Neural cell (in vitro differentiated cells): Measurements from ENCODE around the gene SAPCD1. TPM values are rescaled to one million over a fixed set of nuclear protein-coding genes. Genes with fewer than 3 reads are reported as not detected.

ENCODE experiments used
- H2AFZ ChIP-seq: fragments of 200-600, 300-800 bp; sonication (generic), shearing (Covaris generic); 2 replicates; pipeline ENCODE4 v1.6.0; 2014; ENCODE audit warnings: low read depth, mild to moderate bottlenecking, antibody characterized with exemption, low read length, moderate library complexity
- H3F3A ChIP-seq: fragments of 200-600 bp; shearing (Covaris generic); 2 replicates; pipeline ENCODE4 v1.6.1; 2016; ENCODE audit warnings: mild to moderate bottlenecking, moderate library complexity, mixed read lengths, antibody characterized with exemption, low read length; ENCODE audit not compliant: insufficient read depth, poor library complexity, severe bottlenecking
- H3K27ac ChIP-seq: fragments of 200-600, 300-800 bp; sonication (generic), shearing (Covaris generic); 2 replicates; pipeline ENCODE4 v1.5.1; 2014; ENCODE audit warnings: mild to moderate bottlenecking, low read length, moderate library complexity
- H3K27me3 ChIP-seq: fragments of 300-800, 200-600 bp; sonication (generic), shearing (Covaris generic); 2 replicates; pipeline ENCODE4 v1.6.0; 2014; ENCODE audit warnings: mild to moderate bottlenecking, low read depth, low read length, moderate library complexity; ENCODE audit not compliant: insufficient read depth
- H3K36me3 ChIP-seq: fragments of 300-800, 200-600 bp; sonication (generic), shearing (Covaris generic); 2 replicates; pipeline ENCODE4 v1.5.1; 2014; ENCODE audit warnings: mild to moderate bottlenecking, antibody characterized with exemption, low read length, moderate library complexity; ENCODE audit not compliant: insufficient read depth
- H3K4me2 ChIP-seq: fragments of 300-800, 200-600 bp; sonication (generic), shearing (Covaris generic); 2 replicates; pipeline ENCODE4 v1.6.0; 2014; ENCODE audit warnings: mild to moderate bottlenecking, low read length
- H3K4me3 ChIP-seq: fragments of 300-800, 200-600 bp; sonication (generic), shearing (Covaris generic); 2 replicates; pipeline ENCODE4 v1.5.1; 2014; ENCODE audit warnings: mild to moderate bottlenecking, low read length, moderate library complexity
- H3K79me2 ChIP-seq: fragments of 200-600 bp; shearing (Covaris generic); replicated peaks from 2 replicates; pipeline ENCODE4 v1.6.0; 2014; ENCODE audit warnings: mild to moderate bottlenecking, low read length, moderate library complexity; ENCODE audit not compliant: insufficient read depth
- H3K9ac ChIP-seq: fragments of 300-800, 200-600 bp; sonication (generic), shearing (Covaris generic); 2 replicates; pipeline ENCODE4 v1.6.1; 2016; ENCODE audit warnings: mild to moderate bottlenecking, low read length, mixed read lengths
- H3K9me2 ChIP-seq: fragments of 200-600 bp; shearing (Covaris generic); 2 replicates; pipeline ENCODE4 v1.6.1; 2016; ENCODE audit warnings: mild to moderate bottlenecking, low read length, mixed read lengths; ENCODE audit not compliant: insufficient read depth
- H3K9me3 ChIP-seq: fragments of 200-600, 300-800 bp; sonication (generic), shearing (Covaris generic); 2 replicates; pipeline ENCODE4 v1.6.1; 2016; ENCODE audit warnings: mild to moderate bottlenecking, mixed run types, low read length, moderate library complexity, mixed read lengths
- H4K20me1 ChIP-seq: fragments of 200-600 bp; shearing (Covaris generic); 2 replicates; pipeline ENCODE4 v1.6.1; 2016; ENCODE audit warnings: mild to moderate bottlenecking, mixed run types; ENCODE audit not compliant: insufficient read depth
- CTCF ChIP-seq: fragments of 450-650 bp; IDR thresholded peaks from 2 replicates; pipeline ENCODE4 v1.5.1; 2014; ENCODE audit warnings: antibody characterized with exemption, mild to moderate bottlenecking, moderate library complexity; ENCODE audit not compliant: poor library complexity, severe bottlenecking
- EP300 ChIP-seq: fragments of 450-650 bp; conservative IDR thresholded peaks from 2 replicates; pipeline ENCODE4 v1.6.1; 2014; ENCODE audit warnings: antibody characterized with exemption, mild to moderate bottlenecking, moderate library complexity; ENCODE audit not compliant: poor library complexity, severe bottlenecking
- EZH2 ChIP-seq: fragments of 200-600, 300-800 bp; shearing (Covaris generic), sonication (generic); IDR thresholded peaks from 2 replicates; pipeline ENCODE4 v1.6.1; 2014; ENCODE audit warnings: antibody characterized with exemption, low read length, borderline replicate concordance, mild to moderate bottlenecking; ENCODE audit not compliant: insufficient read depth, poor library complexity, severe bottlenecking
- MXI1 ChIP-seq: fragments of 450-650 bp; conservative IDR thresholded peaks from 2 replicates; pipeline ENCODE4 v1.6.1; 2014; ENCODE audit warnings: antibody characterized with exemption, mild to moderate bottlenecking; ENCODE audit not compliant: poor library complexity, severe bottlenecking
- POLR2AphosphoS5 ChIP-seq: IDR thresholded peaks from 2 replicates; pipeline ENCODE4 v1.6.1; 2012
- RAD21 ChIP-seq: fragments of 450-650 bp; conservative IDR thresholded peaks from 2 replicates; pipeline ENCODE4 v1.6.1; 2014; ENCODE audit warnings: antibody characterized with exemption, mild to moderate bottlenecking, moderate library complexity
- SMC3 ChIP-seq: fragments of 450-650 bp; conservative IDR thresholded peaks from 2 replicates; pipeline ENCODE4 v1.6.1; 2014; ENCODE audit warnings: antibody characterized with exemption, mild to moderate bottlenecking, moderate library complexity; ENCODE audit not compliant: poor library complexity
- TAF1 ChIP-seq: IDR thresholded peaks from 2 replicates; pipeline ENCODE4 v1.6.1; 2012; ENCODE audit warnings: low read depth
- polyA plus RNA-seq: library from polyadenylated mRNA; depleted of rRNA; stranded (reverse); fragments of >200 nt; gene quantifications from 2 replicates; pipeline ENCODE4 v1.2.3, GENCODE V29; 2014
- TF ChIP-seq, protein P1 (sequence below): IDR thresholded peaks from 2 replicates; pipeline ENCODE4 v1.6.1; 2012; ENCODE audit warnings: borderline replicate concordance

Gene SAPCD1
- polyA plus RNA-seq, 1 donor from 2014 or later = not detected

DNA sequence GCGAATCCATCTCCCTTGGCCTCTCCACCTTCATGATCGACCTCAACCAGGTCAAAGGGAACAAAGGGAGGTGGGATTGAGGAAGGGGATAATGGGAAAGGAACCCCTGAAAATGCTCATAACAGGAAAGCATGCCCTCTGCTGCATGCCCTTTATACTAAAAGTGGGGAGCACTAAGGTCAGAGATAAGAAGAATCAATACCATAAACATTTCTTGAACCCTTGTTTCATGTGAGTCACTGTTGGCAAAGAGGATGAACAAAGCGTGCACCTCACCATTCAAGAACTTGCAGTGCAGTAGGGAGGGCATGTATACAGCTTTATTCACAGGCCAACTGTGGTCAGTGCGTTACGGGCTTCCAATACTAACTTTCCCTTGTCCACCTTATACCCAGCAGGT lies 1.7 kb upstream of the SAPCD1 start:
- Histone ChIP-seq H3F3A (no peaks in the 10 kb centered on the region), H3K9me2 (no peaks in the 10 kb centered on the region), H3K79me2 (no peaks in the 10 kb centered on the region), H4K20me1 (no peaks in the 10 kb centered on the region), H3K36me3 (no peaks in the 10 kb centered on the region), H3K27ac (no peak overlapping the region), H3K9ac (no peak overlapping the region), H3K9me3 (no peaks in the 10 kb centered on the region), H3K27me3 (no peaks in the 10 kb centered on the region), H2AFZ (no peak overlapping the region), H3K4me2 (no peak overlapping the region), H3K4me3 (no peak overlapping the region)
- TF ChIP-seq, protein P1, sequence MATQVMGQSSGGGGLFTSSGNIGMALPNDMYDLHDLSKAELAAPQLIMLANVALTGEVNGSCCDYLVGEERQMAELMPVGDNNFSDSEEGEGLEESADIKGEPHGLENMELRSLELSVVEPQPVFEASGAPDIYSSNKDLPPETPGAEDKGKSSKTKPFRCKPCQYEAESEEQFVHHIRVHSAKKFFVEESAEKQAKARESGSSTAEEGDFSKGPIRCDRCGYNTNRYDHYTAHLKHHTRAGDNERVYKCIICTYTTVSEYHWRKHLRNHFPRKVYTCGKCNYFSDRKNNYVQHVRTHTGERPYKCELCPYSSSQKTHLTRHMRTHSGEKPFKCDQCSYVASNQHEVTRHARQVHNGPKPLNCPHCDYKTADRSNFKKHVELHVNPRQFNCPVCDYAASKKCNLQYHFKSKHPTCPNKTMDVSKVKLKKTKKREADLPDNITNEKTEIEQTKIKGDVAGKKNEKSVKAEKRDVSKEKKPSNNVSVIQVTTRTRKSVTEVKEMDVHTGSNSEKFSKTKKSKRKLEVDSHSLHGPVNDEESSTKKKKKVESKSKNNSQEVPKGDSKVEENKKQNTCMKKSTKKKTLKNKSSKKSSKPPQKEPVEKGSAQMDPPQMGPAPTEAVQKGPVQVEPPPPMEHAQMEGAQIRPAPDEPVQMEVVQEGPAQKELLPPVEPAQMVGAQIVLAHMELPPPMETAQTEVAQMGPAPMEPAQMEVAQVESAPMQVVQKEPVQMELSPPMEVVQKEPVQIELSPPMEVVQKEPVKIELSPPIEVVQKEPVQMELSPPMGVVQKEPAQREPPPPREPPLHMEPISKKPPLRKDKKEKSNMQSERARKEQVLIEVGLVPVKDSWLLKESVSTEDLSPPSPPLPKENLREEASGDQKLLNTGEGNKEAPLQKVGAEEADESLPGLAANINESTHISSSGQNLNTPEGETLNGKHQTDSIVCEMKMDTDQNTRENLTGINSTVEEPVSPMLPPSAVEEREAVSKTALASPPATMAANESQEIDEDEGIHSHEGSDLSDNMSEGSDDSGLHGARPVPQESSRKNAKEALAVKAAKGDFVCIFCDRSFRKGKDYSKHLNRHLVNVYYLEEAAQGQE = no peak
- TF ChIP-seq RAD21 = no peak
- no peak for TF ChIP-seq SMC3
- no peak for TF ChIP-seq MXI1
- TF ChIP-seq TAF1 = no peak
- no peak for TF ChIP-seq EZH2
- TF ChIP-seq CTCF = no peak
- TF ChIP-seq EP300 = no peak
- TF ChIP-seq POLR2AphosphoS5 = no peak

- Histone ChIP-seq H3K4me3 (no peak overlapping the region), H3K4me2 (no peak overlapping the region), H3K9me2 (no peaks in the 10 kb centered on the region), H3K9me3 (no peaks in the 10 kb centered on the region), H3K27me3 (no peaks in the 10 kb centered on the region), H3K9ac (no peak overlapping the region), H3K27ac (no peak overlapping the region), H3K79me2 (no peaks in the 10 kb centered on the region), H3F3A (no peaks in the 10 kb centered on the region), H4K20me1 (no peaks in the 10 kb centered on the region), H2AFZ (no peak overlapping the region), H3K36me3 (no peaks in the 10 kb centered on the region)
- no peak for TF ChIP-seq RAD21
Measured at GRCh38 chr6:31761343-31761742, 1.1 kb upstream of the SAPCD1 start.
